Ectodermal cell (in vitro differentiated cells): ENCODE data around the gene DFFB.

Experiments used
- H3K27ac ChIP-seq: 2 replicates; pipeline ENCODE4 v1.7.0; 2013; ENCODE audit warnings: mild to moderate bottlenecking, low read depth, low read length; ENCODE audit not compliant: insufficient read depth, poor library complexity, severe bottlenecking
- H3K27me3 ChIP-seq: 2 replicates; pipeline ENCODE4 v1.7.0; 2013; ENCODE audit warnings: mild to moderate bottlenecking, low read length; ENCODE audit not compliant: insufficient read depth, control insufficient read depth, poor library complexity, severe bottlenecking
- H3K36me3 ChIP-seq: one replicate; pipeline ENCODE4 v1.7.0; 2013; ENCODE audit warnings: low read length; ENCODE audit not compliant: control insufficient read depth, insufficient read depth
- H3K4me1 ChIP-seq: one replicate; pipeline ENCODE4 v1.7.0; 2013; ENCODE audit warnings: low read length; ENCODE audit not compliant: control insufficient read depth, insufficient read depth
- H3K4me3 ChIP-seq: 2 replicates; pipeline ENCODE4 v1.7.0; 2013; ENCODE audit warnings: low read depth, low read length, control low read depth; ENCODE audit not compliant: insufficient read depth
- H3K9me3 ChIP-seq: 2 replicates; pipeline ENCODE4 v1.7.0; 2013; ENCODE audit warnings: mild to moderate bottlenecking, low read length, moderate library complexity; ENCODE audit not compliant: control insufficient read depth
- WGBS, 2 experiments: methylation state at CpG; one replicate each; pipeline ENCODE4 v1.1.7; 2013; ENCODE audit warnings: missing lambda C conversion rate in 2 of 2; 5-methylcytosine and 5-hydroxymethylcytosine counted together

The DFFB gene

GRCh38 chr1:3828391-3828790, 28.9 kb upstream of the DFFB start:
- H3K36me3 ChIP-seq: peaks cover 12% of the 10 kb centered on the region
- WGBS, 2 experiments: 95% methylated on average over 8 of the region's 8 CpGs

DNA sequence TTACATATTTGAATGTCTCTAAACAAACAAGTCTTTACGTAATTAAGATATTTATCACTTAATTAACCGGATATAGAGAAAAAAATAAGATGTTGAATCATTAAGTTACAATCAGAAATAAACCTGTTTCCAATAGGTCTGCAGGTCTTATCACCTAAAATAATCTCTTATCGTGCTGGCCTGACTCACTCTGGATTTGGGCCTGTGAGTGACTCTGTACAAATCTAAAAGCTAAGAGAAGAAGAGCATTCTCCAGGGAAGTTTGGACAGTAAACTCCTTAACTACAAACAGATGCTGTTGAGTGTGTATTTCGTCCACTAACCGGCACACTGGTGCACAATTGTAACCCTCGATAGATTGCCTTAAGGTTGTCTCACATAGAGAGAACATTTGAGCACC, 25.6 kb upstream of the DFFB start:
- no peaks in the 10 kb centered on the region for H3K4me1 ChIP-seq
- H3K4me3 ChIP-seq: no peak overlapping the region
- no peaks in the 10 kb centered on the region for H3K27me3 ChIP-seq
- no peaks in the 10 kb centered on the region for H3K9me3 ChIP-seq
- no peak overlapping the region for H3K27ac ChIP-seq
- H3K36me3 ChIP-seq: peaks cover 16% of the 10 kb centered on the region
- 98% methylated on average over 4 to 5 of the region's 6 CpGs for WGBS, 2 experiments

More at GRCh38 chr1:3828391-3828790, 28.9 kb upstream of the DFFB start:
- Histone ChIP-seq H3K27ac (no peak overlapping the region), H3K9me3 (no peaks in the 10 kb centered on the region), H3K27me3 (no peaks in the 10 kb centered on the region), H3K4me1 (no peaks in the 10 kb centered on the region), H3K4me3 (no peak overlapping the region)

DNA sequence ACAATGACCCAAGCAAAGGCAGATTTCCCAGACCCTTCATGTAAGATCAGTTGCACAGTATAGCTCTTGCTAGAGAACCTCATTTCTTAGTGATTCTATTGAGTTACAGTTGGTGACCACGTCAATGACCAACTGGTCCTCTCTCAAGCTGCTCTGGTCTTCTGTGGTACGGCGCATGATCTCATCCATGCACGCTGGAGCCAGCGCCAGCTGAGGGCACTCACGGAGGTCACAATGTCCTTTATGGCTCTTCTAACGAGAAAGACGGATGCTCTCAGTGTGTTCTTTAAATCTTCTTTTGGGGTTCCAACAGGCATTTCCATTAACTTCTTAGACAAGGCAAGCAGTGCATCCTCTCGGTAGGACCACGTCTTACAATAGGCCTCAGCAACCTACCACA, 22.6 kb upstream of the DFFB start:
- H3K9me3 ChIP-seq: no peaks in the 10 kb centered on the region
- no peaks in the 10 kb centered on the region for H3K27me3 ChIP-seq
- H3K4me3 ChIP-seq: no peak overlapping the region
- H3K4me1 ChIP-seq: no peaks in the 10 kb centered on the region
- peaks cover 22% of the 10 kb centered on the region for H3K36me3 ChIP-seq
- WGBS, 2 experiments: 95% methylated on average over 10 of the region's 10 CpGs
- no peak overlapping the region for H3K27ac ChIP-seq

DNA sequence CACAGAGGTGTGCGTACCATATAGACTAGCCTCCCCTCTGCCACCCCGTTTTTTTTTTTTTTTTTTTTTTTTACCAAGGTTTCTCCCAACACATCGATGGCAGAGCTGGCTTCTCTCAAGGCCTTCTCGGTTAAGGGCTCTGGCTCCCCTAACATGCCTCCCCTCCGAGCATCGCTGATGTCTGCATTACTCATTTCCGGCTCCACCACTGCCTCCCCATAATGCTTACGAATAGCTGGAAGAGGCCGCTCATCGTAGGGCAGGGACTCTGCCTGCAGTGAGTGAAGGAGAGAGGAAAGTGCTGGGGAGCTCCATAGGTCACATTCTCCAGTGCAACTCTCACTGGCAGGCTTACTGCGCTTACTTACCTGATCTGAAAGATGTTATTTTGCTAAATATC, 20.9 kb upstream of the DFFB start:
- Histone ChIP-seq H3K36me3 (peaks cover 22% of the 10 kb centered on the region), H3K9me3 (no peaks in the 10 kb centered on the region), H3K4me3 (no peak overlapping the region), H3K4me1 (no peaks in the 10 kb centered on the region), H3K27me3 (no peaks in the 10 kb centered on the region), H3K27ac (no peak overlapping the region)
- WGBS, 2 experiments: 94 to 95% methylated on average over 10 of the region's 11 CpGs

GRCh38 chr1:3837200-3837599, 20.1 kb upstream of the DFFB start:
- Histone ChIP-seq H3K36me3 (peaks cover 22% of the 10 kb centered on the region), H3K27ac (no peak overlapping the region), H3K4me1 (no peaks in the 10 kb centered on the region), H3K4me3 (no peak overlapping the region), H3K9me3 (no peaks in the 10 kb centered on the region), H3K27me3 (no peaks in the 10 kb centered on the region)
- WGBS, 2 experiments: 90 to 93% methylated on average over 6 of the region's 6 CpGs

GRCh38 chr1:3837685-3838084, 19.6 kb upstream of the DFFB start:
- Histone ChIP-seq H3K36me3 (peaks cover 22% of the 10 kb centered on the region), H3K27ac (no peak overlapping the region), H3K9me3 (no peaks in the 10 kb centered on the region), H3K27me3 (no peaks in the 10 kb centered on the region), H3K4me3 (no peak overlapping the region), H3K4me1 (no peaks in the 10 kb centered on the region)
- WGBS, 2 experiments: 95 to 100% methylated on average over 1 of the region's 1 CpG

DNA sequence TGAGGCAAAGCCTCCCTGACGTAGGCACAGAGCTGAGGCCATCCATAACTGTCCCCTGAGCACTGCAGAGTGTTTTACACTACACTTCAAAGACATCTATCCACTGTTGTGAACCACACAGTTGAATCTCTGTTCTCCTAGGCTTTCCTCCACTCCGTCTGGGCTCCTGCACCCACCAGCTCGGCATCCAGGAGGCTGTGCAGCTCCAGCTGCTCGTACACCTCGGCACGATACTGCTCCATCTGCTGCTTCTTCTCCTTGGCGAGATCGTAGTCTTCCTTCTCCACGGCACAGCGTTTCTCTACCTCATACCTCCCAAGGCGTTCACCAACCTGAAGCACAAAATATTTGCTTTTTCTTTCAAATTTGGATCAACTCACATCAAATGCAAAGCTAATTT, 18.5 kb upstream of the DFFB start:
- 94 to 95% methylated on average over 11 of the region's 11 CpGs for WGBS, 2 experiments
- H3K9me3 ChIP-seq: no peaks in the 10 kb centered on the region
- H3K4me3 ChIP-seq: no peak overlapping the region
- H3K4me1 ChIP-seq: no peaks in the 10 kb centered on the region
- no peak overlapping the region for H3K27ac ChIP-seq
- H3K27me3 ChIP-seq: no peaks in the 10 kb centered on the region
- H3K36me3 ChIP-seq: peaks cover 22% of the 10 kb centered on the region

- no peaks in the 10 kb centered on the region for H3K4me1 ChIP-seq
- WGBS, 2 experiments: 93 to 96% methylated on average over 7 of the region's 7 CpGs
- H3K4me3 ChIP-seq: no peak overlapping the region
- no peaks in the 10 kb centered on the region for H3K27me3 ChIP-seq
- H3K9me3 ChIP-seq: no peaks in the 10 kb centered on the region
- H3K27ac ChIP-seq: no peak overlapping the region
- H3K36me3 ChIP-seq: peaks cover 13% of the 10 kb centered on the region
Measured at GRCh38 chr1:3841491-3841890, 15.8 kb upstream of the DFFB start.

- no peaks in the 10 kb centered on the region for H3K9me3 ChIP-seq
- peaks cover under 1% of the 10 kb centered on the region for H3K36me3 ChIP-seq
- no peak overlapping the region for H3K4me3 ChIP-seq
- H3K4me1 ChIP-seq: no peaks in the 10 kb centered on the region
- H3K27ac ChIP-seq: no peak overlapping the region
- no peaks in the 10 kb centered on the region for H3K27me3 ChIP-seq
- WGBS, 2 experiments: 94 to 95% methylated on average over 9 of the region's 9 CpGs
Measured at GRCh38 chr1:3842912-3843311, 14.4 kb upstream of the DFFB start.

GRCh38 chr1:3846541-3846940, 10.7 kb upstream of the DFFB start:
- 92 to 97% methylated on average over 3 of the region's 3 CpGs for WGBS, 2 experiments
- peaks cover 7% of the 10 kb centered on the region for H3K36me3 ChIP-seq

DNA sequence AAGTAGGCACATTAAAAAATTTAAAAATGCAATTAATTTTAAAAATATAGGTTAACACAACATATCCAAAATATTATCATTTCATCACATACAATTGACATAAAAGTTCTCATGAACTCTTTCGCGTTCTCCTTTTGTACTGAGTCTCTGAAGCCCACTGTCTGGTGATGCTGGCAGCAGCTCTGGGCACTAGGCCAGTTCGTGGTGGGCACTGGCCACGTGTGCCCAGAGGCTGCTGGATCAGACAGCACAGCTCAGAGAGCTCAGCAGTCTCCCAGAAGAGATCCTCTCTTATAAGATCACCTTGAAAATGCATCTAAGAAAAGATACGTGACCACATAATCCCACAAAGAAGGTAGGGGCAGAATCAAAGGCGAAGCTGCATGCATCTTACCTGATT, 10.2 kb upstream of the DFFB start:
- Histone ChIP-seq H3K27me3 (no peaks in the 10 kb centered on the region), H3K4me3 (no peak overlapping the region), H3K4me1 (no peaks in the 10 kb centered on the region), H3K9me3 (no peaks in the 10 kb centered on the region), H3K36me3 (peaks cover 7% of the 10 kb centered on the region), H3K27ac (no peak overlapping the region)
- WGBS, 2 experiments: 85 to 86% methylated on average over 5 to 6 of the region's 6 CpGs

More at GRCh38 chr1:3846541-3846940, 10.7 kb upstream of the DFFB start:
- H3K27ac ChIP-seq: no peak overlapping the region
- no peaks in the 10 kb centered on the region for H3K27me3 ChIP-seq
- H3K4me1 ChIP-seq: no peaks in the 10 kb centered on the region
- no peak overlapping the region for H3K4me3 ChIP-seq
- no peaks in the 10 kb centered on the region for H3K9me3 ChIP-seq
